HuH-7 (cell line): ENCODE results near the gene ACO1.

Source experiments
- DNase-seq: peaks from one replicate; pipeline ENCODE4 v3.0.0; 2011; ENCODE audit warnings: low spot score

Gene ACO1

GRCh38 chr9:32419921-32420320, 35.5 kb downstream of the ACO1 start:
- DNase-seq, result no peak

GRCh38 chr9:32422237-32422806, 37.9 kb downstream of the ACO1 start:
- no peak for DNase-seq

GRCh38 chr9:32423371-32423770, 38.9 kb downstream of the ACO1 start:
- DNase-seq, result no peak

- no peak for DNase-seq
These were observed 40.2 kb downstream of the ACO1 start for GRCh38 chr9:32424616-32425015.

GRCh38 chr9:32426278-32426939, 42.0 kb downstream of the ACO1 start:
- DNase-seq, result peak; percentile 44

GRCh38 chr9:32427111-32427873, 42.8 kb downstream of the ACO1 start:
- no peak for DNase-seq

GRCh38 chr9:32430720-32431119, 46.3 kb downstream of the ACO1 start:
- DNase-seq, result no peak

- DNase-seq, result no peak
These were observed 46.8 kb downstream of the ACO1 start for GRCh38 chr9:32431196-32431595.

GRCh38 chr9:32431940-32432555, 47.6 kb downstream of the ACO1 start:
- DNase-seq, result peak; percentile 23

GRCh38 chr9:32434892-32435291, 50.4 kb downstream of the ACO1 start:
- no peak for DNase-seq

- DNase-seq, result no peak
These were observed 57.2 kb downstream of the ACO1 start for GRCh38 chr9:32441678-32442077.

GRCh38 chr9:32442433-32442832, 58.0 kb downstream of the ACO1 start:
- DNase-seq, result no peak

GRCh38 chr9:32449969-32450368, 65.5 kb downstream of the ACO1 start:
- no peak for DNase-seq

- no peak for DNase-seq
These were observed 69.8 kb downstream of the ACO1 start for GRCh38 chr9:32454280-32454679.

- DNase-seq, result no peak
These were observed 71.3 kb downstream of the ACO1 start for GRCh38 chr9:32455738-32456137.

GRCh38 chr9:32456564-32456963, 72.1 kb downstream of the ACO1 start:
- DNase-seq, result peak; percentile 17

GRCh38 chr9:32463500-32464293, 79.3 kb downstream of the ACO1 start:
- no peak for DNase-seq

- DNase-seq, result no peak
These were observed 84.3 kb downstream of the ACO1 start for GRCh38 chr9:32468740-32469139.

GRCh38 chr9:32472344-32472743, 87.9 kb downstream of the ACO1 start:
- DNase-seq, result no peak

- no peak for DNase-seq
These were observed 98.9 kb downstream of the ACO1 start for GRCh38 chr9:32483343-32483742.

GRCh38 chr9:32486839-32487562, 102.6 kb downstream of the ACO1 start:
- DNase-seq, result no peak
